Loucy (cell line): ENCODE data around the gene CPT1C.

Experiments
- H2AFZ ChIP-seq: fragments of 200-600 bp; sonication (generic); 2 replicates; pipeline ENCODE4 v1.6.0; 2016; ENCODE audit warnings: antibody characterized with exemption, mild to moderate bottlenecking, low read length, moderate library complexity
- H3F3A ChIP-seq: fragments of 200-600 bp; 2 replicates; pipeline ENCODE4 v1.6.0; 2016; ENCODE audit warnings: antibody characterized with exemption, low read depth, mild to moderate bottlenecking
- H3K27me3 ChIP-seq: fragments of 200-600 bp; sonication (generic); 2 replicates; pipeline ENCODE4 v1.6.1; 2014; ENCODE audit warnings: low read length, mild to moderate bottlenecking; ENCODE audit not compliant: insufficient read depth, poor library complexity, severe bottlenecking
- H3K36me3 ChIP-seq: fragments of 200-600 bp; sonication (generic); 2 replicates; pipeline ENCODE4 v1.6.1; 2016; ENCODE audit warnings: low read length; ENCODE audit not compliant: insufficient read depth
- H3K4me1 ChIP-seq: fragments of 200-600 bp; sonication (generic); 2 replicates; pipeline ENCODE4 v1.5.1; 2014; ENCODE audit warnings: low read length, mild to moderate bottlenecking; ENCODE audit not compliant: insufficient read depth, poor library complexity, severe bottlenecking
- H3K4me2 ChIP-seq: fragments of 200-600 bp; sonication (generic); 2 replicates; pipeline ENCODE4 v1.6.0; 2014; ENCODE audit warnings: antibody characterized with exemption, low read length, low read depth, mild to moderate bottlenecking; ENCODE audit not compliant: poor library complexity, severe bottlenecking
- H3K4me3 ChIP-seq: fragments of 200-600 bp; sonication (generic); 2 replicates; pipeline ENCODE4 v1.5.1; 2014; ENCODE audit warnings: low read length, mild to moderate bottlenecking, mixed read lengths; ENCODE audit not compliant: poor library complexity, severe bottlenecking
- H3K79me2 ChIP-seq: fragments of 200-600 bp; sonication (generic); 2 replicates; pipeline ENCODE4 v1.6.1; 2014; ENCODE audit warnings: low read length; ENCODE audit not compliant: insufficient read depth
- H3K9ac ChIP-seq: fragments of 200-600 bp; sonication (generic); 2 replicates; pipeline ENCODE4 v1.6.0; 2014; ENCODE audit warnings: mild to moderate bottlenecking, low read depth, low read length, moderate library complexity; ENCODE audit not compliant: poor library complexity, severe bottlenecking
- H3K9me2 ChIP-seq: fragments of 200-600 bp; sonication (generic); replicated peaks from 2 replicates; pipeline ENCODE4 v1.6.1; 2016; ENCODE audit warnings: low read depth, low read length, mixed read lengths
- H3K9me3 ChIP-seq: fragments of 200-600 bp; sonication (generic); 2 replicates; pipeline ENCODE4 v1.6.1; 2014; ENCODE audit warnings: mild to moderate bottlenecking, antibody characterized with exemption, low read length, low read depth; ENCODE audit not compliant: insufficient read depth
- H4K20me1 ChIP-seq: fragments of 200-600 bp; sonication (generic); 2 replicates; pipeline ENCODE4 v1.6.0; 2014; ENCODE audit warnings: antibody characterized with exemption, low read length, mild to moderate bottlenecking; ENCODE audit not compliant: insufficient read depth, poor library complexity, severe bottlenecking
- EZH2phosphoT487 ChIP-seq: fragments of 200-600 bp; IDR thresholded peaks from 2 replicates; pipeline ENCODE4 v1.6.1; 2018; ENCODE audit warnings: antibody characterized with exemption, mild to moderate bottlenecking, moderate library complexity, borderline replicate concordance
- TF ChIP-seq, protein P1 (sequence below): fragments of 200-600 bp; sonication (generic); conservative IDR thresholded peaks from 2 replicates; pipeline ENCODE4 v1.5.1; 2014; ENCODE audit warnings: mild to moderate bottlenecking, antibody characterized with exemption, low read length

CPT1C gene

GRCh38 chr19:49652551-49653465, 38.1 kb upstream of the CPT1C start:
- Histone ChIP-seq H3K4me3 (no peak overlapping the region), H2AFZ (no peak overlapping the region), H4K20me1 (no peaks in the 10 kb centered on the region), H3K36me3 (peaks cover 44% of the 10 kb centered on the region; the same call in 1 of the 2 replicates), H3K27me3 (no peaks in the 10 kb centered on the region), H3K9me2 (no peaks in the 10 kb centered on the region), H3K79me2 (no peaks in the 10 kb centered on the region), H3F3A (no peaks in the 10 kb centered on the region), H3K9ac (no peak overlapping the region), H3K4me2 (no peak overlapping the region), H3K9me3 (no peaks in the 10 kb centered on the region), H3K4me1 (no peaks in the 10 kb centered on the region)
- TF ChIP-seq, protein P1, sequence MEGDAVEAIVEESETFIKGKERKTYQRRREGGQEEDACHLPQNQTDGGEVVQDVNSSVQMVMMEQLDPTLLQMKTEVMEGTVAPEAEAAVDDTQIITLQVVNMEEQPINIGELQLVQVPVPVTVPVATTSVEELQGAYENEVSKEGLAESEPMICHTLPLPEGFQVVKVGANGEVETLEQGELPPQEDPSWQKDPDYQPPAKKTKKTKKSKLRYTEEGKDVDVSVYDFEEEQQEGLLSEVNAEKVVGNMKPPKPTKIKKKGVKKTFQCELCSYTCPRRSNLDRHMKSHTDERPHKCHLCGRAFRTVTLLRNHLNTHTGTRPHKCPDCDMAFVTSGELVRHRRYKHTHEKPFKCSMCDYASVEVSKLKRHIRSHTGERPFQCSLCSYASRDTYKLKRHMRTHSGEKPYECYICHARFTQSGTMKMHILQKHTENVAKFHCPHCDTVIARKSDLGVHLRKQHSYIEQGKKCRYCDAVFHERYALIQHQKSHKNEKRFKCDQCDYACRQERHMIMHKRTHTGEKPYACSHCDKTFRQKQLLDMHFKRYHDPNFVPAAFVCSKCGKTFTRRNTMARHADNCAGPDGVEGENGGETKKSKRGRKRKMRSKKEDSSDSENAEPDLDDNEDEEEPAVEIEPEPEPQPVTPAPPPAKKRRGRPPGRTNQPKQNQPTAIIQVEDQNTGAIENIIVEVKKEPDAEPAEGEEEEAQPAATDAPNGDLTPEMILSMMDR: no peak
- no peak for TF ChIP-seq EZH2phosphoT487

GRCh38 chr19:49653466-49653806, 37.5 kb upstream of the CPT1C start:
- H3K27me3 ChIP-seq: no peaks in the 10 kb centered on the region
- no peaks in the 10 kb centered on the region for H4K20me1 ChIP-seq
- no peak overlapping the region for H3K9ac ChIP-seq
- no peak overlapping the region for H3K4me3 ChIP-seq
- no peaks in the 10 kb centered on the region for H3K4me1 ChIP-seq
- no peaks in the 10 kb centered on the region for H3K9me2 ChIP-seq
- H3F3A ChIP-seq: no peaks in the 10 kb centered on the region
- H2AFZ ChIP-seq: no peak overlapping the region
- TF ChIP-seq, protein P1: no peak
- TF ChIP-seq EZH2phosphoT487: no peak
- no peaks in the 10 kb centered on the region for H3K79me2 ChIP-seq
- peaks cover 44% of the 10 kb centered on the region; the same call in 1 of the 2 replicates for H3K36me3 ChIP-seq
- H3K9me3 ChIP-seq: no peaks in the 10 kb centered on the region
- H3K4me2 ChIP-seq: no peak overlapping the region

DNA sequence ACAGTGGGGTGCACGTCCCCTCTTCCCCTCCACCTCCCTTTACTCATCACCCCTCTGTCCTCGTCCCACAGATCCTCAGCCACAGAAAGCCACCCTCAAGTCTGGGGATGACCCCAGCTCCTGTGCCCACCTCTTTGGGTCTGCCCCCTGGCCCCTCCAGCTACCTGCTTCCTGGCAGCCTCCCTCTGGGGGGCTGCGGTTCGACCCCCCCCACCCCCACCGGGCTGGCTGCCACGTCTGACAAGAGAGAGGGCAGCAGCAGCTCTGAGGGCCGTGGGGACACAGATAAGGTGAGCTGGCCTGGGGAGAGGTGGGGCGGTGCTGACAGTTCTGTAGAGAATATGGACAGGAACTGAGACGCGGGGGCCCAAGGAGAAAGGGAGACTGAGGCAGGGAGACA, 36.3 kb upstream of the CPT1C start:
- Histone ChIP-seq H3K9me2 (no peaks in the 10 kb centered on the region), H3F3A (no peaks in the 10 kb centered on the region), H3K4me2 (no peak overlapping the region), H3K9me3 (no peaks in the 10 kb centered on the region), H4K20me1 (no peaks in the 10 kb centered on the region), H3K9ac (no peak overlapping the region), H3K4me1 (no peaks in the 10 kb centered on the region), H2AFZ (no peak overlapping the region), H3K79me2 (no peaks in the 10 kb centered on the region), H3K27me3 (no peaks in the 10 kb centered on the region), H3K36me3 (peaks cover 51% of the 10 kb centered on the region; the same call in 1 of the 2 replicates), H3K4me3 (no peak overlapping the region)
- TF ChIP-seq, protein P1: no peak
- no peak for TF ChIP-seq EZH2phosphoT487
